Spleen (tissue), 7 donors: ENCODE data around the gene CCNY.

Experiments used
- CTCF ChIP-seq, 11 experiments: fragments of 200-600 bp in 7 of 11; fragments of 450-650 bp in 4 of 11; sonication (generic) in 4 of 11; IDR thresholded peaks in 8 of 11; conservative IDR thresholded peaks in 3 of 11; 1 replicate in 7 of 11; 2 replicates in 4 of 11; pipeline versions ENCODE4 v1.4.0 to v1.8.0; 2016 to 2021; ENCODE audit warnings: antibody characterized with exemption in 11 of 11, inconsistent platforms in 4 of 11, mild to moderate bottlenecking in 1 of 11
- POLR2A ChIP-seq, 3 donors: fragments of 450-650 bp; IDR thresholded peaks; one replicate each; pipeline ENCODE4 v1.5.1; 2017; ENCODE audit warnings: antibody characterized with exemption in 3 of 3, mild to moderate bottlenecking in 1 of 3
- donor health status: DM: no; HTN: no; CAD: no; lungs with moderate emphysema.
- donor health status: DM: no; HTN: no; CAD: no.
- donor health status: DM: no; HTN: no; CAD: no.

- TF ChIP-seq CTCF (IDR thresholded peaks at IDR 0.05 in 8 of 11, conservative IDR thresholded peaks at IDR 0.05 in 3 of 11) = no peak
- no peak for TF ChIP-seq POLR2A (IDR thresholded peaks at IDR 0.05)
Observed at GRCh38 chr10:35581655-35582054, 245.3 kb downstream of the CCNY start.
